ENCODE results near the gene RFPL3.
"Not testable (repeated sequence)": the region's sequence is repeated elsewhere in the genome, so short reads cannot be mapped to it uniquely, and the experiment has no call there.

The RFPL3 gene

GRCh38 chr22:32333769-32334659 is 23.7 kb upstream of the RFPL3 start:
- no peaks in the 10 kb centered on the region for H3K4me1 Mint-ChIP-seq
- peaks cover 63% of the 10 kb centered on the region for H3K27me3 Mint-ChIP-seq
- no peak overlapping the region for H3K27ac Mint-ChIP-seq (ENCODE audit: low read depth)
- no peak for DNase-seq (ENCODE audit: low spot score in 2 of 2)
- H3K9me3 Mint-ChIP-seq = no peaks in the 10 kb centered on the region
- no peaks in the 10 kb centered on the region for H3K36me3 Mint-ChIP-seq (ENCODE audit: insufficient read depth)
- ATAC-seq (replicated peaks; ENCODE audit: extremely low read depth, poor library complexity, severe bottlenecking) = no peak
- H3K4me3 Mint-ChIP-seq = no peak overlapping the region

DNA sequence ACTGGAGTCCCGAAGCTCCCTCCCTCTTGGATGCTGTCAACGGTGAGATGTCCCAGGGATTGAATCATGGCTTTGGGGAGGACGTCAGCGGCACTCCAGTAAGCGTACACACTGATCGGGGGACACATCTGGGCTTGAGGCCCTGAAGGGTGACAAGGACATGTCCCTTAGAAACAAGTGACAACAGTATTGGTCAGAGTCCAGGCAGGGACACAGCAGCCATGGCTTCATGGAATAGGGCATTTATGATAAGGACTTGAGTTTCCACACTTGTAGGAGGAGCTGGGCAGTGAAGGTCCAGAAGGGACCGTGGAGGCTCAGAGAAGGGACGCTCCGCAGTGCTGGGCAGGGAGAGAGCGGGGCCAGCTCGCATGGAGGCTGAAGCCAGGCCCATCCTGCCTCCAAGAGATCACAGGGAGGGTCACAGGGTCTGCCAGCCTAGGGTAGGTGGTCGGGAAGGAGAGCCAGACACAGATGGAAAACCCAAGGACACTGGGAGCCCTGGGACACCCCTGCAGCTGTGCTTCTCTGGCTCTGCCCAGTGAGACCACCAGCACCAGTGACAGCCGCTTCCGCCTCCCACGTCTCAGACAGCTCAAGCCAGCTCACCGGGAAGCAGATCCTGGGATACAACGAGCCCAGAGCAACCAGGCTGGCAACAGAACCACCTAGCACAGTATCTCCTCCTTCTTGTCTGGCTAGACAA is 22.9 kb upstream of the RFPL3 start:
- ATAC-seq (replicated peaks; ENCODE audit: extremely low read depth, poor library complexity, severe bottlenecking) = no peak
- H3K36me3 Mint-ChIP-seq (ENCODE audit: insufficient read depth) = no peaks in the 10 kb centered on the region
- H3K4me1 Mint-ChIP-seq = no peaks in the 10 kb centered on the region
- no peak overlapping the region for H3K27ac Mint-ChIP-seq (ENCODE audit: low read depth)
- no peak overlapping the region for H3K4me3 Mint-ChIP-seq
- no peak for DNase-seq (ENCODE audit: low spot score in 2 of 2)
- H3K27me3 Mint-ChIP-seq = peaks cover 71% of the 10 kb centered on the region
- H3K9me3 Mint-ChIP-seq = no peaks in the 10 kb centered on the region

- no peaks in the 10 kb centered on the region for H3K36me3 Mint-ChIP-seq (ENCODE audit: insufficient read depth)
- H3K27ac Mint-ChIP-seq (ENCODE audit: low read depth) = no peak overlapping the region
- no peak overlapping the region for H3K4me3 Mint-ChIP-seq
- ATAC-seq (replicated peaks; ENCODE audit: extremely low read depth, poor library complexity, severe bottlenecking) = no peak
- H3K9me3 Mint-ChIP-seq = no peaks in the 10 kb centered on the region
- no peaks in the 10 kb centered on the region for H3K4me1 Mint-ChIP-seq
- peaks cover 72% of the 10 kb centered on the region for H3K27me3 Mint-ChIP-seq
- DNase-seq (ENCODE audit: low spot score in 2 of 2) = no peak
Observed at GRCh38 chr22:32335471-32335870, 22.2 kb upstream of the RFPL3 start.

- peak in 1 of 2 donors; percentile 0 for DNase-seq (ENCODE audit: low spot score in 2 of 2)
- H3K27me3 Mint-ChIP-seq = peaks cover 72% of the 10 kb centered on the region
- no peak overlapping the region for H3K4me3 Mint-ChIP-seq
- no peaks in the 10 kb centered on the region for H3K4me1 Mint-ChIP-seq
- H3K36me3 Mint-ChIP-seq (ENCODE audit: insufficient read depth) = no peaks in the 10 kb centered on the region
- no peak for ATAC-seq (replicated peaks; ENCODE audit: extremely low read depth, poor library complexity, severe bottlenecking)
- no peak overlapping the region for H3K27ac Mint-ChIP-seq (ENCODE audit: low read depth)
- no peaks in the 10 kb centered on the region for H3K9me3 Mint-ChIP-seq
Observed at GRCh38 chr22:32336121-32336603, 21.5 kb upstream of the RFPL3 start.

DNA sequence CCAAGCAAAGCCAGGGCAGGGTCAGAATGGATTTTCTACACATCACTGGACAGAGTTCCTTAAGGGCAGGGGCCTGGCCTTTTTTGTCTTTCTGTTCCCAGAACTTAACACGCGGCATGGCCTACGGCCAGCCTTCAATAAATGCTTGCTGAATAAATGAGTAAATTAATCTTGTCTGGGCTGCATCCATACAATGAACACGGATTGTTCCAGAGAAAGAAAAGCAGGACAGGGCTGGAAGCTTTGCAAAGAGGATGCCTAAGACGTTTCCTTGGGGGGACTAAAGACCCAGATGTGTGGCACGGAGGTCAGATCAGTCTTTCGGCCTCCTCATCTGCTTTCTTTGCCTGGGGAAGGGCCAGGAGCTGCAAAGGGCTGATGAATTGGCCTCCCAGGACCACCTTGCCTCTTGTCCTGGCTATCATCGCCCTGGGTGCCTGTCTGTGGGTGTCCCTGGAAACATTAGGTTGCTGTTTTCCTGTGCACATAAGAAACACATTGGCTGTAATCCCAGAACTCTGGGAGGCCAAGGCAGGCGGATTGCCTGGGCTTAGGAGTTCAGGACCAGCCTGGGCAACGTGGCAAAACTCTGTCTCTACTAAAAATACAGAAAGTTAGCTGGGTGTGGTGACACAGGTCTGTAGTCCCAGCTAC is 20.8 kb upstream of the RFPL3 start:
- H3K4me3 Mint-ChIP-seq = no peak overlapping the region
- H3K27ac Mint-ChIP-seq (ENCODE audit: low read depth) = no peak overlapping the region
- no peaks in the 10 kb centered on the region for H3K4me1 Mint-ChIP-seq
- peaks cover 78% of the 10 kb centered on the region for H3K27me3 Mint-ChIP-seq
- DNase-seq (ENCODE audit: low spot score in 2 of 2) (peak in 1 of 2 donors; percentile 5), ATAC-seq (replicated peaks; ENCODE audit: extremely low read depth, poor library complexity, severe bottlenecking) (no peak)
- H3K36me3 Mint-ChIP-seq (ENCODE audit: insufficient read depth) = no peaks in the 10 kb centered on the region
- H3K9me3 Mint-ChIP-seq = no peaks in the 10 kb centered on the region

- H3K9me3 Mint-ChIP-seq; H3K27ac Mint-ChIP-seq (ENCODE audit: low read depth): not testable (repeated sequence)
- peaks cover 78% of the 10 kb centered on the region for H3K27me3 Mint-ChIP-seq
Observed at GRCh38 chr22:32337425-32337824, 20.2 kb upstream of the RFPL3 start.

DNA sequence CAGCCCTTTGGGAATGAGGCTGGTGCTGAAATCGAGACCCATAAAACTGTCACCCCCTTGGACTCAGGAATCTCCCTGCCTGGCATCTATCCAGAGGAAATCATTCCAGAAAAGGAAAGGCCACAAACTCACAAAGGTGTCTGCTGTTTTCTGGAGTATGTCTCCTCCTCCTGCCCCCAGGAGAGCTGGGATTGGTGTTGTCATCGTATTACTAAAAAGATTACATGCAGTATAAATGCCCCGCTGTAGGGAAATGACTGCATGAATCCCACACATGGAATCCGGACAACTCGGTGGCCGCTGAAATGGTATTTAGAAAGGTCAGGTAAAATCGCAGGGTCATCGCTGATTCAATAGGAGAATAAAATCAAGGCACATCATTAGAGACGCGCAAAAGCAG is 18.9 kb upstream of the RFPL3 start:
- H3K27ac Mint-ChIP-seq (ENCODE audit: low read depth) = no peak overlapping the region
- DNase-seq (ENCODE audit: low spot score in 2 of 2) (no peak), ATAC-seq (replicated peaks; ENCODE audit: extremely low read depth, poor library complexity, severe bottlenecking) (no peak)
- no peak overlapping the region for H3K4me3 Mint-ChIP-seq
- no peaks in the 10 kb centered on the region for H3K9me3 Mint-ChIP-seq
- H3K36me3 Mint-ChIP-seq (ENCODE audit: insufficient read depth) = no peaks in the 10 kb centered on the region
- no peaks in the 10 kb centered on the region for H3K4me1 Mint-ChIP-seq
- H3K27me3 Mint-ChIP-seq = peaks cover 65% of the 10 kb centered on the region

More at GRCh38 chr22:32337425-32337824, 20.2 kb upstream of the RFPL3 start:
- not testable (repeated sequence) for H3K4me1 Mint-ChIP-seq; ATAC-seq (replicated peaks; ENCODE audit: extremely low read depth, poor library complexity, severe bottlenecking); DNase-seq (ENCODE audit: low spot score in 2 of 2); H3K4me3 Mint-ChIP-seq; H3K36me3 Mint-ChIP-seq (ENCODE audit: insufficient read depth)

- H3K27ac Mint-ChIP-seq (ENCODE audit: low read depth) = no peak overlapping the region
- H3K36me3 Mint-ChIP-seq (ENCODE audit: insufficient read depth) = no peaks in the 10 kb centered on the region
- DNase-seq (ENCODE audit: low spot score in 2 of 2) (peak in 1 of 2 donors; percentile 6), ATAC-seq (replicated peaks; ENCODE audit: extremely low read depth, poor library complexity, severe bottlenecking) (no peak)
- H3K4me3 Mint-ChIP-seq = no peak overlapping the region
- H3K27me3 Mint-ChIP-seq = peaks cover 60% of the 10 kb centered on the region
- no peaks in the 10 kb centered on the region for H3K9me3 Mint-ChIP-seq
- no peaks in the 10 kb centered on the region for H3K4me1 Mint-ChIP-seq
Observed at GRCh38 chr22:32339190-32340012, 18.3 kb upstream of the RFPL3 start.

DNA sequence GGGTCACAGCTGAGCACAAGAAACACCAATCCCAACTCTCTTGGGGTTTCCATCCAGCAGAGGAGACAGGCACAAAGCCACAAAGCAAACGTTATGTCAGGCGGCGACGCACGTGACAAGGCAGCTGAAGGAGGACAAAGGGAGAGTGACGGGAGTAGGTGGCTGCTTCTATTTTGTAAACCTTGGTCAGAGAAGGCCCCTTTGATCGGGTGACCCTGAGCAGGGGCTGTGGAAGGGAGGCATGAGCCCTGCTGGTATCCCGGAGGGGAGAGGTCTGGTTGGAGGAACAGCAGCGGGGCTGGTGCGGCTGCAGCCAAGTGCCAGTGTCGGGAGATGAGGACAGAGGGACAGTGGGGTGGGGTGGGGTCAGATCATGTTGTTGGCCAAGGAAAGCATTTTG is 17.3 kb upstream of the RFPL3 start:
- Mint-ChIP-seq H3K36me3 (ENCODE audit: insufficient read depth) (no peaks in the 10 kb centered on the region), H3K4me1 (no peaks in the 10 kb centered on the region), H3K27me3 (peaks cover 59% of the 10 kb centered on the region), H3K4me3 (no peak overlapping the region), H3K27ac (ENCODE audit: low read depth) (no peak overlapping the region), H3K9me3 (no peaks in the 10 kb centered on the region)
- DNase-seq (ENCODE audit: low spot score in 2 of 2) = peak in 1 of 2 donors; percentile 8
- no peak for ATAC-seq (replicated peaks; ENCODE audit: extremely low read depth, poor library complexity, severe bottlenecking)

DNA sequence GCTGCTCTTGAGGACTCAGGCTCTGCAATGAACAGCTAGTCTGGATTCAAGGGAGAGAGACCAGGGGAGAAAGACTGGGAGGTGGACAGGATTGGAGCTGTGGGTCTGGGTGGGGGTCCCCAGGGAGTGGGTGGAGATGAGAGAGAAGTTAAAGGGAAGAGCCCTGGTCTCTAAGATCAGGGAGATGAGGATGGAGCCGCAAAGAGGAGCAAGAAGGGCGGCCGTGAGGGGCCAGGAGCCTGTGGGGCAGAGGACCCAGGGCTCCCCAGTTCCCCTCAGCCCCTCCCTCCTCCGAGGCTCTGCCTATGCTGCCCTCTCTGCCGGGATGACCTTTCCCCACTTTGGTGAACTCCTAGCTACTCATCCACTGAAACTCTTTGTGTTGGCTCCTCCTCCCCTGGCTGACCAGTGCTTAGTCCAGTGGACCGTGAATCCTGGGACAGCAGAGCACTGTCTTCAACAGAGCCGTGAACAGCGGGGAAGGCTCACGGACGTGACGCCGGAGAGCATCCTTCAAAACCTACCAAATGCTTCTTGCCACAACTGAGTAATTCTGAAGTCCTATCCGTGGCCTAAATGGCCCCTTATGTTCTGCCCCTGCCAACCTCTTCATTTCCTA is 16.4 kb upstream of the RFPL3 start:
- no peak overlapping the region for H3K4me3 Mint-ChIP-seq
- no peak for ATAC-seq (replicated peaks; ENCODE audit: extremely low read depth, poor library complexity, severe bottlenecking)
- H3K36me3 Mint-ChIP-seq (ENCODE audit: insufficient read depth) = no peaks in the 10 kb centered on the region
- H3K27ac Mint-ChIP-seq (ENCODE audit: low read depth) = no peak overlapping the region
- H3K27me3 Mint-ChIP-seq = peaks cover 59% of the 10 kb centered on the region
- no peaks in the 10 kb centered on the region for H3K4me1 Mint-ChIP-seq
- H3K9me3 Mint-ChIP-seq = no peaks in the 10 kb centered on the region
- peak in 1 of 2 donors; percentile 3 for DNase-seq (ENCODE audit: low spot score in 2 of 2)

DNA sequence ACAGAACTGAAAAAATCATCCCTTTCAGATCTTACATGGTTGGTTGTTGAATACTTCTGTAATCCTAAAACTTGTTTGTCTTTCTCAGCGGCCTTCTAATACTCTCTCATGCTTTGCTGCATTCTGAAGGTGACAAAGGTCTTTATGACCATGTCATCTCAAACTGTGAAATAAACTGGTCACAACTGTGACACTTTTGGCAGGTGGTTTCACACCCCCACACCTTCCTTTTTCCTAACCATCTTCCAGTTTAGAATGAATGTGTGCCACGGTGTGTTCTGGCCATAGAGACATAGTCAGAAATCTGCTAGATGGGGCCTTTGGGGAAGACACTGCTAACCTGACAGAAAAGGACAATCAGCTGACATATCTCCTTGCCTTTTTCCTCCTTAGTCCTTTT is 14.7 kb upstream of the RFPL3 start:
- DNase-seq (ENCODE audit: low spot score in 2 of 2) (no peak), ATAC-seq (replicated peaks; ENCODE audit: extremely low read depth, poor library complexity, severe bottlenecking) (no peak)
- peaks cover 54% of the 10 kb centered on the region for H3K27me3 Mint-ChIP-seq
- H3K4me3 Mint-ChIP-seq = no peak overlapping the region
- no peak overlapping the region for H3K27ac Mint-ChIP-seq (ENCODE audit: low read depth)
- no peaks in the 10 kb centered on the region for H3K4me1 Mint-ChIP-seq
- no peaks in the 10 kb centered on the region for H3K9me3 Mint-ChIP-seq
- H3K36me3 Mint-ChIP-seq (ENCODE audit: insufficient read depth) = no peaks in the 10 kb centered on the region
